Activated naive CD4-positive, alpha-beta T cell (primary cell): Measurements from ENCODE around the gene IFT52.
"Not testable (repeated sequence)": the region's sequence is repeated elsewhere in the genome, so short reads cannot be mapped to it uniquely, and the experiment has no call there.

Experiments
- DNase-seq, 4 experiments: peaks; one replicate each; lab custom pipeline; 2025; lab: John Stamatoyannopoulos, UW

Gene IFT52

DNA sequence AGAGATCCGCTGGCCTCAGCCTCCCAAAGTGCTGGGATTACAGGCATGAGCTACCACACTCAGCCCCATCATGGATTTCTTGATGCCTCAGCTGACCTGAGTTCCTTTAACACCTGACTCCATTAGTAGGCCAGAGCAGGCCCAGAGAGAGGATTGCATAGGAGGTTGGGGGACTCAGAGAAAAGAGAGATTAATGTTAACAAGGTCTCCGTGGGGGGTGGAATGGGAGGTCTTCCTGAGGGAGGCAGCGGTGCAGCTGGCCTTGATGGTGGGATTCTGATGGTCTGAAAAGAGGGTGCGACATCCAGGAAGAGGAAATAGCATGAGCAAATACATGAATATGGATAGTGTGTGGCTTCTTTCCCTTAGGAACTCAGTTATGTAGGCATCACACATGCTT is 22.0 kb upstream of the IFT52 start:
- no peak for DNase-seq

DNA sequence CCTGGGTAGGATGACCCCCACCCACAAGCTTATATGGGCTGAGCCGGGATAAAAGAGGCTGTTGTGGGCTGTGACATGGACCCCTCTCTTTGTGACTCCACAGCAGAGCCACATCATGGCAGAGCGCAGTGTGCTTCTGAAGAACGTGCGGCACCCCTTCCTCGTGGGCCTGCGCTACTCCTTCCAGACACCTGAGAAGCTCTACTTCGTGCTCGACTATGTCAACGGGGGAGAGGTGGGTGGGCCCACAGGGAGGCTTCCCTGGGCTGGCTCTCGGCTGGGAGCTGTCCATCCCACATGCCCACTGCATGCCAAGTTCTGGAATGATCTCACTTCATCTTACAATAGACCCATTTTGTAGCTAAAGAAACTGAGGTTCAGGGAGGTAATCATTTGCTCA is 21.5 kb upstream of the IFT52 start:
- no peak for DNase-seq

DNA sequence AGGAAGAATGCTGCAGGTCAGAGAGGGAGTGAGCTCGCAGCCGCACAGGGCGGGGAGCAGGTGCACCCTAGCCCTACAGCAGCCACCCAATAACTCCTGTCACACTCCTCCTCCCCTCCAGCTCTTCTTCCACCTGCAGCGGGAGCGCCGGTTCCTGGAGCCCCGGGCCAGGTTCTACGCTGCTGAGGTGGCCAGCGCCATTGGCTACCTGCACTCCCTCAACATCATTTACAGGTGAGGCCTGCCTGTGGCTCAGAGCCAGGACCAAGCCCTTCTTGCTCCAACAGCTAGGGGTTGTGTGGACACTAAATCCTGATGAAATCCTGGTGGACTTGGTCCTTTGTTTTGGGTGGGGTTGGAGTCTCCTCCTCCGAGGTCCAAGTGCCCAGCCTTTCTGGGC is 20.2 kb upstream of the IFT52 start:
- no peak for DNase-seq

DNA sequence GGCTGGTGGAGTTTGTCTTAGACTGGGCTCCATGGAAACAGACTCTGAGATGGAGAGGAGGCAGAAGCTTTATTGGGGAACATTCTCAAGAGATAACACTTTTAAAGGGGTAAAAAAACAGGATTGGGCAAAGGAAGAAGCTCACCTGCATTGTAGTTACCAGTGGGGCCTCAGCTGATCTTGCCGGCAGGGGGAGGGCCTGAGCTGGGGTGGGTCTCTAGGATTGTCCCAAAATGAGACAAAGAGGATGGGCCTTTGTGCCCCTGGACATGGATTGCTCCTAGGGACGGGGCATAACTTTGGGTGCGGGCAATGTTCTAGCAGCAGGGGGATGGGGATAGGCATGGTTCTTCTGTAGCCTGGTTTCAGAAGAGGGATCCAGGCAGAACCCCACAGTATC is 19.4 kb upstream of the IFT52 start:
- DNase-seq, result no peak

DNA sequence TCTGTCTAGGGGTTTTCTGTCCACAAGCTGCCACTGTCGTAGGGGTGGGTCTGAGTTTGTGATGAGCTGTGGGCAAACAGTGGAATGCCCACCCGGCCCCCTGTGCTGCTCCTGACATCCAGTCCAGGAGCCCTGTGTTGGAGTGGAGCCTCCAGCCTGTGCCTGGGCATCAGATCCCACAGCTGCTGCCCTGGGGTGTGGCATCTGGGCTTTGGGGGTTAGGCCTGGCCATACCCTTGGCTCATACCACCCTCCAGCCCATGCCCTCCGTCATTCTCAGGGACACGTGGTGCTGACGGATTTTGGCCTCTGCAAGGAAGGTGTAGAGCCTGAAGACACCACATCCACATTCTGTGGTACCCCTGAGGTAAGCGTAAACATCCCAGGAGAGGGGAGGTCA is 19.0 kb upstream of the IFT52 start:
- no peak for DNase-seq

DNA sequence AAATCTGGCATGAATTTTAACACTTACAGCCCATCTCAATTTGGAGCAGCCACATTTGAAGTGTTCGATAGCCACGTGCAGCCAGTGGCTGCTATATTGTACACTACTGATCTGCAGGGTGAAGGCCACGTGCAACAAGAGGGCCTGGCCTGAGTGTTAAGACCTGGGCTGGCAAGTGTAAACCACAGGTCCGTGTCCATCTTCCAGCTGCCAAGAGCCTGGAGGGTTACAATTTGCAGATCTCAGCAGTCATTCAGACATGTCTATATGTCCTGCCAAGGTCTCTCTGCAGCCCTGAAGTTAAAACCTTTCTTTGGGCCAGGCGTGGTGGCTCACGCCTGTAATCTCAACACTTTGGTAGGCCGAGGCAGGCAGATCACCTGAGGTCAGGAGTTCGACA is 17.8 kb upstream of the IFT52 start:
- no peak for DNase-seq

DNA sequence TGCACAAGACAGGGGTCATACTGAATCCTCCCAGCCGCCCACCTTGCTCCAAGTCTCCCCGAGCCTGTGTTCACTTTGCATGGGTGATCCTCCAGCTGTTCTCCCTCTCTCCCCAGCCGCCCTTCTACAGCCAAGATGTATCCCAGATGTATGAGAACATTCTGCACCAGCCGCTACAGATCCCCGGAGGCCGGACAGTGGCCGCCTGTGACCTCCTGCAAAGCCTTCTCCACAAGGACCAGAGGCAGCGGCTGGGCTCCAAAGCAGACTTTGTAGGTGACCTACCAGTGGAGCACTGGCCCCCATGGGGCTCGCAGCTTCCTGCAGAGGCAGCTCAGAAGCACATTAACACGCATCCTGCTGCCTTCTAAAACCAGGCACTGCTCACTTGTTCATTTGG is 14.6 kb upstream of the IFT52 start:
- no peak for DNase-seq

DNA sequence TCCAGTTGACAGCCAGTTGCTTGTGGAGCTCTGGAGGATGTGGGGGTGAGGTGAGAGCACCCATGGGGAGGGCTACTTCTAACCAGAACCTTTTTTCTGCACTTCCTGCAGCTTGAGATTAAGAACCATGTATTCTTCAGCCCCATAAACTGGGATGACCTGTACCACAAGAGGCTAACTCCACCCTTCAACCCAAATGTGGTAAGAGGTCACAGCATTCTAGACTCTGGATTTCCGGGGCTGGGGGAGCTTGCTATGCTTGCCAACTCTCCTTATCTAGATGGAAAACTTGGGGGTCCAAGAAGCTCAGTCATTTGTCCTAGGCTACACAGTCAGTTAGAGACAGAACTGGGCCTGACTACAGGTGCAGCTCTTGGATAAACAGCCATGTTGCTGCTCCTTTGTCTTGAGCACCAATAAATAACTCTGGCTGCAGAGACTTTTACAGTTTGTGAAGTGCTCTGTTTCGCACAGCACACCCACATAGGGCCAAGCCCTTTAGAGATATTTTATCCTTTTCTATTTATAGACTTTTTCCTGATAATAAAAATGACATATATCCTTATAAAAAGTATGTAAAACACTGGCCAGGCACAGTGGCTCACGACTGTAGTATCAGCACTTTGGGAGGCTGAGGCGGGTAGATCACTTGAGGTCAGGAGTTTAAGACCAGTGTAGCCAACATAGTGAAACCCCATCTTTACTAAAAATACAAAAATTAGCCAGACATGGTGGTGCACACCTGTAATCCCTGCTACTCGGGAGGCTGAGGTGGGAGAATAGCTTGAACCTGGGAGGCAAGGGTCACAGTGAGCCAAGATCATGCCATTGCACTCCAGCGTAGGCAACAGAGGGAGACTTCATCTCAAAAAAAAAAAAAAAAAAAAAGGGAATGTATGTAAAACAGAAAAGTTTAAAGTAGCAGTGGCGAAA is 10.6 kb upstream of the IFT52 start:
- DNase-seq, result no peak

DNA sequence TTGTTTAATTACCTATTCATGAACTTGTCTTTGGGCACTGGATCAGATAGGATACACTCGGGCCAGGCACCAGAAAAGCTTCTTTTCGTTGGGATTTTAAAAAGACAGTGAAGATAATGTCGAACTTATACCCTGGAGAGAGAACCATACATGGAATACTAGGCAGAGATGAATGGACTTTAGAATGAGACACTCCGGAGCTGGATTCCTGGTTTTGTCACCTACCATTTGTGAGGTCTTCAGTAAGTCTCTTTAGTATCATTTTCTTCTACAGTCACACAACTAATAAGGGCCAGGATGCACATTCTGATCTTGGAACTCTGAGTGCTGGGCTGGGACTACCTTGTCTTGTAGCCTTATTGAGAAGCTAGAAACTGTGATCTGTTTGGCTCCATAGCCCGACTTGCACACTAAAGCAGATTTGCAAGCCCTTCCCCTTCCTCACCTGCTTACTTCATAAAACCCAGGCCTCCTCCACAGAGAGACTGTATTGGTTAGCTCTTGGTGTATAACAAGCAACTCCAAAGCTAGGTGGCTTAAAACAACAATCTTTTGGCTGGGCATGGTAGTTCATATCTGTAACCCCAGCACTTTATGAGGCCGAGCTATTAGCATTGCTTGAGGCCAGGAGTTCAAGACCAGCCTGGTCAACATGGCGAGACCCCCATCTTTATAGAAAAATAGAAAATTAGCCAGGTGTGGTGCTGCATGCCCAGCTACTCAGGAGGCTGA is 7.4 kb upstream of the IFT52 start:
- DNase-seq, result no peak

DNA sequence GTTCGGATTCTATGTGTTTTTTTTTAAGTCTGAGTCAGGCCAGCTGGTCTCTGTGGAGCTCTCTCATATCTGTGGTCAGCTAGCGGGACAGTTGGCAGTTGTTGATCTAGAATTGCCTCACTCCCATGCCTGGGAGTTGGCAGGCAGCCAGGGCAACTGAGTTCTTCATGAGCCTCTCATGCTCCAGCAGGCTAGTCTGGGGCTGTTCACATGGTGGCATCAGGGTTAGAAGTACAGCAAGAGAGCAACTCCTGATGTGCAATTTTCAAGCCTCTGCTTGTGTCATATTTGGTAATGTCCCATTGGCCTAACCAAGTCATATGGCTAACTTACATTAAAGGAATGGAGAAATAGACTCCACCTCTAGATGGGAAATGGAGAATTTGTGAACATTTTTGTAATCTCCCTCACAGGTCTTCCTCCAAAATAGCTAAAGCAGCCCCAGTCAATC is 6.7 kb upstream of the IFT52 start:
- DNase-seq, result no peak

DNA sequence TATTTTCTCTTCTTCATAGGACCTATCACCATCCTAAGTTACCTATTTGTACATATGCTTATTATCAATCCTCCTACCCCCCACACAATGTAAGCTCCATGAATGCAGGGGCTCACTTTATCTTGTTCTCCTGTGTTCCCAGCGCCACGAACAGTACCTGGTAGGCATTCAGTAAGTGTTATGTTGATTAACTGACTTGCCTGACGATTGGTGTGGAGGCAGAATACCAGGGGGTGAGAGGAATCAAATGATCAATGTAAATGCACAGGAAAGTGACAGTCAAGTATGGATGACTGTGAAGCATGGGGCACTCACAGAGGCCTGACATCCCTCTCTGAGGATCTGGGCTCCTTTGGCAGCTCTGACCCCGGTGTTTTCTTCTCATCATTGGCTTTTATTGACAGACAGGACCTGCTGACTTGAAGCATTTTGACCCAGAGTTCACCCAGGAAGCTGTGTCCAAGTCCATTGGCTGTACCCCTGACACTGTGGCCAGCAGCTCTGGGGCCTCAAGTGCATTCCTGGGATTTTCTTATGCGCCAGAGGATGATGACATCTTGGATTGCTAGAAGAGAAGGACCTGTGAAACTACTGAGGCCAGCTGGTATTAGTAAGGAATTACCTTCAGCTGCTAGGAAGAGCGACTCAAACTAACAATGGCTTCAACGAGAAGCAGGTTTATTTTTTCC is 6.1 kb upstream of the IFT52 start:
- no peak for DNase-seq

DNA sequence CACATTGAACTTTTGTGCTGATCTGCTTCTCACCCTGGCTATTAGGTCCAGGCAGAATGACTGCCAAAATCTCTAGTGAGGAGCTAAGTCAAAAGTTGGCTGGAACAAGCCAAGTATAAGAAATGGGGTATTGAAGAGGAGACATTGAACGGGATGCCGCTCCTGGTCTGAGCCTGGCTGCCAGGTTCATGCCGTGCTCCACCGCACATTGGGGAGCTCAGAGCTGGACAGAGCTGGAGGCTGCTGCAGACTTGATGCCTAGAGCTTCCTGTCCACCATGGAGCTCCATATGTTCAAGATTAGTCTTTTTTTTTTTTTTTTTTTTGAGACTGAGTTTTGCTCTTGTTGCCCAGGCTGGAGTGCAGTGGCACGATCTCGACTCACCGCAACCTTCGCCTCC is 4.1 kb upstream of the IFT52 start:
- DNase-seq, result no peak

DNA sequence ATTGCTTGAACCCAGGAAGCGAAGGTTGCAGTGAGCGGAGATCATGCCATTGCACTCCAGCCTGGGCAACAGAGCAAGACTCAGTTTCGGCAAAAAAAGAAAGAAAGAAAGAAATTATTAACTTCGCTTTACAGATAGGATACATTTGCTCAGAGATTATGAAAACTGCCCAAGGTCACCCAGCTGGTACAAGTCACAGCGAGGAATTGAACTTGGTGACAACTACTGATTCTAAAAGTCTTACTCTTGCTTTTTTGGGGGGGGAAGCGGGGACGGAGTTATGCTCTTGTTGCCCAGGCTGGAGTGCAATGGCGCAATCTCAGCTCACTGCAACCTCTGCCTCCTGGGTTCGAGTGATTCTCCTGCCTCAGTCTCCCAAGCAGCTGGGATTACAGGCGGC is 2.2 kb upstream of the IFT52 start:
- DNase-seq, result not testable (repeated sequence)

DNA sequence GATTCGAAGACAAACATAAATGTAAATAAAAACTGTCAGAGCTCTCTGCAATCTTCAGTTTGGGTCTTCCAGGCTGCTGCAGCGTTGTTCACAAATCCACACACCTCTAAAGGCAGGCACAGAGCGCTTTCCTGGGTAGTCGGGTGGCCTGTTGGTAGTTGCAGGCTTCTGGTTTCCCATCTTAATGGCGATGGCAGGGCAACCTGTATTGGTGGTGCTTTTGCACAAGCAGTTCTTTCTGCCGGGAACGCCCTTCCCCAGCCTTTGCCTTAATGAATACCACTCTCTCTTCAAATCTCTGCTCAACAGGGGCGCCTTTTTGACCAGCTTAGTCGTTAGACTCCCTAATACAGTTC is 723 bp upstream of the IFT52 start:
- DNase-seq, result peak in 1 of 4 experiments; percentile 8

DNA sequence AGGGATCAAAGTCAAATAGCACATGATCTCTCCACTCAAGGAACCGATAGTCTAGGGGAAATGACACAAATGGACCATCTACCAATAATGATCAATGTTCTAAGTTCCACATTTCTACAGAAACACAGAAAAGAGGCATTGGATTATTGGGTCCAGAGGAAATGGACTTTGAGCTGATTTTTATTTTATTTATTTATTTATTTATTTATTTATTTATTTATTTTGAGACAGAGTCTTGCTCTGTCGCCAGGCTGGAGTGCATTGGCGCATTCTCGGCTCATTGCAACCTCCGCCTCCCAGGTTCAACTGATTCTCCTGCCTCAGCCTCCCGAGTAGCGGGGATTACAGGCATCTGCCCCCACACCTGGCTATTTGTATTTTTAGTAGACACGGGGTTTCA is 11.2 kb downstream of the IFT52 start:
- DNase-seq, result not testable (repeated sequence)

DNA sequence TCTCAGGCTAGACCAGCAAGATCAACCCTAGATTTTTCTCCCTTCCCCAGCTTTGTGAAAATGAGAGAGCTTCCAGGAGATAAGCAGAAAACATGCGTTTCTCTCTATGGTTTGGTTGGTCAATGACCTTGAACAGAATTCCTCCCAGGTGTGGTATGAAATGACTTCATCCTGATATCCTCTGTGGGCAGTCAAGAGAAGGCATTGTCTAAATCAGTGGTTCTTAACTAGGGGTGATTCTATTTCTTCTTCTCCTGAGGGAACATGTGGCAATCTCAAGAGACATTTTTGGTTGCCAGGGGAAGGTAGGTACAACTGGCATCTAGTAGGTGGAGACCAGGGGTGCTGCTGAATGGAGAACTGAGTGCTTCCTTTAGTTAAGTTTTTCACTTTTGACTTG is 12.4 kb downstream of the IFT52 start:
- DNase-seq, result no peak

DNA sequence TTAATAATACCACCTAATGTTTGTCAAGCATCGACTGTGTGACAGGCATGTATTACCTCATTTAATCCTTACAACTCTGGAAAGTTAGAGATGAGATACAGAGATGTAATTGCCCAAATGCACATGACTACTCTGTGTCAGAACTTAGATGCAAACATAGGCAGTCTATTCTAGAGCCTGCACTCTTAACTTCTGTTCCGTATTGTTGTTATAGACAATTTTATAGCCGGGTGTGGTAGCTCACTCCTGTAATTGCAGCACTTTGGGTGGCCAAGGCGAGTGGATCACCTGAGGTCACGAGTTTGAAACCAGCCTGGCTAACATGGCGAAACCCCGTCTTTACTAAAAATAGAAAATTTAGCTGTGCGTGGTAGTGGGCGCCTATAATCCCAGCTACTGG is 15.0 kb downstream of the IFT52 start:
- DNase-seq, result no peak

DNA sequence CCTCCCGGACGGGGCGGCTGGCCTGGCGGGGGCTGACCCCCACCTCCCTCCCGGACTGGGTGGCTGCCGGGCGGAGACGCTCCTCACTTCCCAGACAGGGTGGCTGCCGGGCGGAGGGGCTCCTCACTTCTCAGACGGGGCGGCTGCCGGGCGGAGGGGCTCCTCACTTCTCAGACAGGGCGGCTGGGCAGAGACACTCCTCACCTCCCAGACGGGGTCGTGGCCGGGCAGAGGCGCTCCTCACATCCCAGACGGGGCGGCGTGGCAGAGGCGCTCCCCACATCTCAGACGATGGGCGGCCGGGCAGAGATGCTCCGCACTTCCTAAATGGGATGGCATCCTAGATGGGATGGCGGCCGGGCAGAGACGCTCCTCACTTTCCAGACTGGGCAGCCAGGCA is 16.5 kb downstream of the IFT52 start:
- DNase-seq, result not testable (repeated sequence)

DNA sequence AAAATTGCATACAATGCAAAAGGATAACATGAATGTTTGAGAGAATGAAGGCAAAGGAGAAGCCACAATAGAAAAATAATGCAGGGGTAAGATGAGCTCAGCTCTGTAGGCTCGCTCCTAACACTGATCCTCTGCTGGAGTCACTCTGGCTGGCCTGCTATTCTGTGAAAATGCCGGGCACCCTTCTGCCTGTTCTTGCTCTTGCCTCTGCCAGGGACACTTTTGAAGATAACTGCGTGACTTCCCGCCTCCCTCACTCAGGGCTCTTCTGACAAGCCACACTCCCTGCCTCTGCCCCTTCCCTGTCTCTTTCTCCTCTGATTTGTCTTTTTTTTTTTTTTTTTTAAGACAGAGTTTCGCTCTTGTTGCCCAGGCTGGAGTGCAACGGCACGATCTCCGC is 40.9 kb downstream of the IFT52 start:
- no peak for DNase-seq

DNA sequence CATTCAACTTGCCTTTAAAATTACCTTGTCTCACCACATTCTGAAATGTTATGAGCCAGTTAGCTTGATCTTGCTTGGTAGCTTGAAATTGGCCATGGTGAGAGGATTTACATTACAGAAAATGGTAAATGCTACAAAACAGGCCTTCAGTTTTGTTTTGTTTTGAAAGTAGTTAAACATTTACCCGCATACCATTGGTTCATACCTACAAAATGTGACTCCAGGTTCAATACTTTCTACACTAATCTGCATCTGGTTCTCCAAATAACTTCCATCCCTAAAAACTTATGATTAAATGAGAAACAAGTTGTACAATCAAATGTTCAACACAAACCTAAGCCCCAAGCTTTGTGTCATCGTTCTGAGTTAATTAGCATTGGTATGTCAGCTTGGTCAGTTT is 45.7 kb downstream of the IFT52 start:
- DNase-seq, result no peak

DNA sequence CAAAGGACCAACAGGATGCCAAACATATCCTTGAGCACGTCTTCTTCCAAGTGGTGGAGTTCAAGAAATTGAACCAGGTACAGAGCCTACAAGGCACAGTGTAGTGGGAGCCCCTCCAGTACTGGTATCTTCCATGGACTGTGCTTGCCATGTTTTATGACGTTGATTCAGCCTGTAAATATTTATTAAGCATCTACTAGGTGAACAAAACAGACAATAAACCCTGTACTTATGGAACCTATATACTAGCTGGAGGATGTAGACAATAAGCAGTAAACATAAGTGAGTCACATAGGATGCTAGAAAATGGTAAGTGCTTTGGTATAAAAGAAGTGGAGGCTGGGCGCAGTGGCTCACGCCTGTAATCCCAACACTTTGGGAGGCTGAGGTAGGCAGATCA is 51.8 kb downstream of the IFT52 start:
- DNase-seq, result no peak

DNA sequence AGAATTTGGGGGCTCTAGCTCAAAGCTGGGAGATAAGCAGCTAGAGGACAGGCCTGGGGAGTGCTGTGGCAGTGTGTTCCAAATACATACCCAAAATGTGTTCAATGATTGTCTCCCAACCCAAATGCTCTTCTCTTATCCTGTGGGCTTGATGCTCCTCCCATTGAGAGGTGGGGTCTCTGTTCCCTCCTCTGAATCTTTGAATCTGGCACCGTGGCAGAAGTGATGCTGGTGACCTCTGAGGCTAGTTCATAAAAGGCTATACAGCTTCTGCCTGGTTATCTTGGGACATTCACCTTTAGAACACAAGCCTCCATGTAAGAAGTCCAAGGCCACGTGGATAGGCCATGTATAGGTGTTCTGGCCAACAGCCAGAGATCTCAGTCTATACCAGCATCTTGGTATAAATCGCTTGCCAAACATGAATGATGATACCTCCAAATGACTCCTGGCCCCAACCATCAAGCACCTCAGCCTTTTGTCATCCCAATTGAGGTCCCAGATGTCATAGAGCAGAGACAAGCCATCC is 60.3 kb downstream of the IFT52 start:
- no peak for DNase-seq
